Measurements from ENCODE around the gene KIF2A.

The KIF2A gene

GRCh38 chr5:62282064-62282463 lies 23.9 kb upstream of the KIF2A start:
- no peak for ATAC-seq (ENCODE audit: low read depth)
- DNase-seq (ENCODE audit: low spot score) = no peak
- H3K27me3 ChIP-seq (ENCODE audit: insufficient read depth, poor library complexity, severe bottlenecking) = no peaks in the 10 kb centered on the region

GRCh38 chr5:62283005-62283404 lies 23.0 kb upstream of the KIF2A start:
- Histone ChIP-seq H3K4me3 (ENCODE audit: severe bottlenecking) (no peak overlapping the region), H3K4me1 (ENCODE audit: insufficient read depth, poor library complexity, severe bottlenecking) (peaks cover 23% of the 10 kb centered on the region), H3K27ac (ENCODE audit: poor library complexity, severe bottlenecking) (no peak overlapping the region), H3K36me3 (ENCODE audit: low read depth) (no peaks in the 10 kb centered on the region), H3K9me3 (ENCODE audit: severe bottlenecking) (no peaks in the 10 kb centered on the region), H3K27me3 (ENCODE audit: insufficient read depth, poor library complexity, severe bottlenecking) (no peaks in the 10 kb centered on the region)
- DNase-seq (ENCODE audit: low spot score) = no peak
- TF ChIP-seq CTCF (IDR thresholded peaks at IDR 0.05; ENCODE audit: poor library complexity, severe bottlenecking) = no peak
- no peak for ATAC-seq (ENCODE audit: low read depth)

More at GRCh38 chr5:62282064-62282463, 23.9 kb upstream of the KIF2A start:
- Histone ChIP-seq H3K4me3 (ENCODE audit: severe bottlenecking) (no peak overlapping the region), H3K36me3 (ENCODE audit: low read depth) (no peaks in the 10 kb centered on the region), H3K9me3 (ENCODE audit: severe bottlenecking) (no peaks in the 10 kb centered on the region), H3K4me1 (ENCODE audit: insufficient read depth, poor library complexity, severe bottlenecking) (peaks cover 33% of the 10 kb centered on the region), H3K27ac (ENCODE audit: poor library complexity, severe bottlenecking) (no peak overlapping the region)
- TF ChIP-seq CTCF (IDR thresholded peaks at IDR 0.05; ENCODE audit: poor library complexity, severe bottlenecking) = no peak

GRCh38 chr5:62283861-62284260 lies 22.1 kb upstream of the KIF2A start:
- DNase-seq (ENCODE audit: low spot score) (no peak), ATAC-seq (ENCODE audit: low read depth) (no peak)
- no peak overlapping the region for H3K4me3 ChIP-seq (ENCODE audit: severe bottlenecking)
- H3K9me3 ChIP-seq (ENCODE audit: severe bottlenecking) = no peaks in the 10 kb centered on the region
- peaks cover 23% of the 10 kb centered on the region for H3K4me1 ChIP-seq (ENCODE audit: insufficient read depth, poor library complexity, severe bottlenecking)
- H3K27ac ChIP-seq (ENCODE audit: poor library complexity, severe bottlenecking) = no peak overlapping the region
- H3K27me3 ChIP-seq (ENCODE audit: insufficient read depth, poor library complexity, severe bottlenecking) = no peaks in the 10 kb centered on the region
- no peak for TF ChIP-seq CTCF (IDR thresholded peaks at IDR 0.05; ENCODE audit: poor library complexity, severe bottlenecking)
- no peaks in the 10 kb centered on the region for H3K36me3 ChIP-seq (ENCODE audit: low read depth)

GRCh38 chr5:62284946-62285891 lies 20.8 kb upstream of the KIF2A start:
- Histone ChIP-seq H3K9me3 (ENCODE audit: severe bottlenecking) (no peaks in the 10 kb centered on the region), H3K4me3 (ENCODE audit: severe bottlenecking) (no peak overlapping the region), H3K4me1 (ENCODE audit: insufficient read depth, poor library complexity, severe bottlenecking) (peaks cover 15% of the 10 kb centered on the region), H3K27me3 (ENCODE audit: insufficient read depth, poor library complexity, severe bottlenecking) (no peaks in the 10 kb centered on the region), H3K27ac (ENCODE audit: poor library complexity, severe bottlenecking) (no peak overlapping the region), H3K36me3 (ENCODE audit: low read depth) (no peaks in the 10 kb centered on the region)
- ATAC-seq (ENCODE audit: low read depth) (no peak), DNase-seq (ENCODE audit: low spot score) (no peak)
- no peak for TF ChIP-seq CTCF (IDR thresholded peaks at IDR 0.05; ENCODE audit: poor library complexity, severe bottlenecking)

GRCh38 chr5:62286834-62287233 lies 19.2 kb upstream of the KIF2A start:
- no peak for ATAC-seq (ENCODE audit: low read depth)
- TF ChIP-seq CTCF (IDR thresholded peaks at IDR 0.05; ENCODE audit: poor library complexity, severe bottlenecking) = no peak
- Histone ChIP-seq H3K4me3 (ENCODE audit: severe bottlenecking) (no peak overlapping the region), H3K9me3 (ENCODE audit: severe bottlenecking) (no peaks in the 10 kb centered on the region), H3K27ac (ENCODE audit: poor library complexity, severe bottlenecking) (no peak overlapping the region), H3K4me1 (ENCODE audit: insufficient read depth, poor library complexity, severe bottlenecking) (no peaks in the 10 kb centered on the region), H3K36me3 (ENCODE audit: low read depth) (no peaks in the 10 kb centered on the region), H3K27me3 (ENCODE audit: insufficient read depth, poor library complexity, severe bottlenecking) (no peaks in the 10 kb centered on the region)
- no peak for DNase-seq (ENCODE audit: low spot score)

All from RWPE2 (cell line).